ENCODE results near the gene CPOX. TPM values are rescaled to one million over a fixed set of nuclear protein-coding genes. Genes with fewer than 3 reads are reported as not detected.

Gene CPOX
- total RNA-seq, 1 experiment from 2014 or later, result 24.7 TPM

DNA sequence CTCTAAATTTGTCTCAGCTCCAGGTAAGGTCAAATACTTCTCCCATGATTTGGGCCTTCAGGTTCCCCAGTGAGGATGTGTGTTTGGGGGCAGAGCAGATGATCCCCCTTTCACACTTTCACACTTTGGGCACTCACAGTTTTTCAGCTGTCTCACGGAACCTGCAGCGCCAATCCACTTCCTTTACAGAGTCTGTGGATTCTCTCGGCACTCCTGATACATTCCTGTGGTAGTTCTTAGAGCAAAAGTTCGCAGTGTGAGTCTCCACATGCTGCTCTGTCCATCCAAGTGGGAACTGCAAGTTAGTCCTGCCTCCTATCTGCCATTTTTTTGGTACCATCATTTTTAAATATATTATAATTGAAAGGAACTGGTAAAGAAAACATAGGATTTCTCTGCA is 20.2 kb upstream of the CPOX start:
- Histone ChIP-seq H3K56ac (ENCODE audit: insufficient read length, low read depth, low read length) (no peak overlapping the region), H2BK20ac (ENCODE audit: low read depth, low read length, poor library complexity, severe bottlenecking) (no peak overlapping the region), H2BK15ac (ENCODE audit: low read depth, low read length) (no peak overlapping the region), H3K23ac (ENCODE audit: insufficient read length, low read depth, low read length) (no peak overlapping the region), H3K9me3 (ENCODE audit: control insufficient read depth, low read depth, low read length) (no peaks in the 10 kb centered on the region), H2BK12ac (ENCODE audit: insufficient read length, low read depth, low read length) (no peak overlapping the region), H3K18ac (ENCODE audit: insufficient read length, low read depth, low read length) (no peak overlapping the region), H4K20me1 (ENCODE audit: control insufficient read depth, insufficient read depth, insufficient read length) (no peaks in the 10 kb centered on the region), H2BK5ac (ENCODE audit: insufficient read length, low read length) (no peak overlapping the region), H3K4me1 (ENCODE audit: insufficient read depth, low read length) (no peaks in the 10 kb centered on the region), H3K79me2 (ENCODE audit: insufficient read depth, low read length) (no peaks in the 10 kb centered on the region), H3K4me2 (ENCODE audit: insufficient read depth, insufficient read length, low read length) (no peak overlapping the region), H3K4ac (ENCODE audit: low read depth, low read length) (no peak overlapping the region), H2AFZ (ENCODE audit: low read length) (no peak overlapping the region), H4K91ac (ENCODE audit: insufficient read length, low read depth, low read length) (no peak overlapping the region), H3K79me1 (ENCODE audit: insufficient read depth, low read depth, low read length, poor library complexity, severe bottlenecking) (no peaks in the 10 kb centered on the region), H3K27ac (ENCODE audit: insufficient read length, low read depth, low read length) (no peak overlapping the region), H3T11ph (ENCODE audit: low read length) (no peak overlapping the region), H2BK120ac (ENCODE audit: low read depth, low read length, poor library complexity, severe bottlenecking) (no peak overlapping the region), H3K27me3 (ENCODE audit: insufficient read depth, low read length) (no peaks in the 10 kb centered on the region), H4K5ac (ENCODE audit: insufficient read length, low read depth, low read length) (no peak overlapping the region), H3K9ac (ENCODE audit: extremely low read depth, insufficient read length, low read length) (no peak overlapping the region), H3K14ac (ENCODE audit: insufficient read depth, low read length) (no peak overlapping the region), H4K8ac (replicated peaks; ENCODE audit: insufficient read length, low read depth, low read length) (no peak overlapping the region), H3K23me2 (ENCODE audit: insufficient read length, low read depth, low read length, poor library complexity, severe bottlenecking) (no peaks in the 10 kb centered on the region), H2AK5ac (ENCODE audit: insufficient read length, low read length) (no peak overlapping the region)
- Mint-ChIP-seq H3K36me3 (ENCODE audit: insufficient read depth in 1 of 3, low read depth in 3 of 3) (peaks cover 0 to 4% (median 4%) of the 10 kb centered on the region in 3 experiments; a peak in 3 of 7 replicates), H3K27ac (no peak overlapping the region; a peak in 2 of 7 replicates), H3K4me1 (peaks cover 2 to 4% of the 10 kb centered on the region in 2 experiments; a peak in 2 of 4 replicates), H3K27me3 (ENCODE audit: low read depth) (no peaks in the 10 kb centered on the region), H3K4me3 (no peak overlapping the region), H3K9me3 (peaks cover 0 to 4% of the 10 kb centered on the region in 2 experiments; a peak in 2 of 5 replicates)
- DNase-seq, result no peak
- TF ChIP-seq CTCF (conservative IDR thresholded peaks at IDR 0.05), result no peak
- WGBS (ENCODE audit: extremely low coverage, insufficient read length, low lambda C conversion rate), result no CpG with 5 or more reads among the region's 4 CpGs

Data from H9 (cell line).